Right forelimb (tissue), 1 donor: ENCODE results near the gene RPS6KA3.
"Not testable (repeated sequence)": the region's sequence is repeated elsewhere in the genome, so short reads cannot be mapped to it uniquely, and the experiment has no call there.

ENCODE experiments used
- DNase-seq: peaks from one replicate; pipeline ENCODE4 v3.0.0-alpha.2; 2018

RPS6KA3 gene

GRCh38 chrX:20263474-20263873 lies 3.2 kb downstream of the RPS6KA3 start:
- DNase-seq, result no peak

- no peak for DNase-seq
Observed at GRCh38 chrX:20260885-20261284, 5.8 kb downstream of the RPS6KA3 start.

- DNase-seq, result no peak
Observed at GRCh38 chrX:20254712-20255299, 11.9 kb downstream of the RPS6KA3 start.

DNA sequence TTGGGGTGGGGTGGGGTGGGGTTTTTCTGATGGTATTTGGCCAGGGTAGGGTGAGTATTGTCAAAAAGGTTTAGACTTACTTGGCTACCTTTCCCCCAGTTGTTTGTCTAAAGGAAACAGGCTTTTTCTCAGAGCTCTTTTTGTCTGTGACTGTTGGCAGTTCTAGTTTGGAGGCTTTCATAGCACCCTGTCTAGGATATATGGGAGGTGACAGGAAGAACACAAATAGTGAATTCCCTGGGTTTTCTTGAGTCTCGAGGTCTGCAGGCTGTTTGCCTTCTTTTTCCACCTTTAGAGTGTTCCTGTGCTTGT lies 13.5 kb downstream of the RPS6KA3 start:
- DNase-seq, result no peak

DNA sequence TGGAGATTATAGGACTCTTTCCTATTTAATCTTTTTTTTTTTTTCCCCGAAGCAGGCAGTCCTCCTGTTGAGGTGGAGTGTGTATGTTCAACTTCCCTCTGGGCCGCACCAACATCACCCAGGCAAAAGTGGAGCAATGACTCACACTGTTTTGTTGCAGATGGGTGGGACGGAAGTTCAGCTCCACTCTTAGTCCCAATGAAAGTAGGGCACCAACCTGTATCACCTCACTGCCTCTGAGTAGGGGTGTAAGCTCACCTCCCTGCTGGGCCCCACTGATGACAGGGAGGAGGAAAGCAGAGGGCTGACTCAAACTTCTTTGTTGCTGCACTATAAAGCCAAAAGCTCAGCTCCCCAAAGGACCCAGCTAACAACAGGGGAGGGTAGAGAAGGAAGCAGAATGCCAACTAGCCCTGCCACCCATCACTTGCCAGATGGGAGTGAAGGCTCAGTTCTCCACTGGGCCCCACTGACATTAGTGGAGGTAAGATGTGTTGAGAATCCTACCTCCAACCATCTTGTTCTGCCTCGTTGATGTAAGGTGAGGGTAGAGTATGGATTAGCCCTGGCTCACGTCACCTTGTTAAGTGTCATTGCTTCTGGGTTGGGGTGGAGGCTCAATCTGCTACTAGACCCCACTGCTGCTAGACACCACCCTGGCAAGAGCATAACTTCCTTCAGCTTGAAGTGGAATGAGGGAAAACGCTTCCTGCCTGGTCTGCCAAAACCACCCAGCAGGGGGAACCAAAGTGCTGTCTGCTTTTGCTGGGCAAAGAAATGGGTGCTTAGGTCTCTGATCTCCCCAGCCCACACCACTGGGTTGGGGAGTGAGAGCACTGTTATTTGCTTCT lies 14.1 kb downstream of the RPS6KA3 start:
- DNase-seq, result peak; percentile 39

DNA sequence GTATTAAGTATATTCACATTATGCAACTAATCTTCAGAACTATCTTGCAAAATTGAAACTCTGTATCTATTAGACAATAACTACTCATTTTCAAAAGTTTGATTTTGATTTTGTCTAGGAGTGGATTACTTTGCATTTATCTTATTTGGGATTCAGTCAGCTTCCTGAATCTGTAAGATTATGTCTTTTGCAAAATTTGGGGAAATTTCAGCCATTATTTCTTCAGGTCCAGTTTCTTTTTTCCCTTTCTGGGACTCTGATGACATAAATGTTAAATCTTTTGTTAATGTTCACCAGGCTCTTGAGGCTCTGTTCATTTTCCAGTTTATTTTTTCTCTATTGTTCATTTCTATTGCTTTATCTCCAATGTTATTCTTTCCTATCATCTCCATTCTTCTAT lies 15.0 kb downstream of the RPS6KA3 start:
- DNase-seq, result no peak

DNA sequence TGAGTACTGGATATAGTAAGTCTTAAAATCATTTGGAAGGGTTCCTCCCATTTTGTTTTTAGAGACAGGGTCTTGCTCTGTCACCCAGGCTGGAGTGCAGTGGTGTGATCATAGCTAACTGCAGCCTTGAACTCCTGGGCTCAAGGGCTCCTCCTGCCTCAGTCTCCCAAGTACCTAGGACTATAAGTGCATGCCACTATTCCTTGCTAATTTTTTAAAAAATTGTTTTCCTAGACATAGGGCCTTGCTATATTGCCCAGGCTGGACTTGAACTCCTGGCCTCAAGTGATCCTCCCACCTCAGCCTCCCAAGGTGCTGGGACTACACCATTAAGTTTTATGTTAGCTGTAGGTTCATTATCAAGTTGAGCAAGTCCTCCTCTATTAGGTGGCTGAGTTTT lies 16.6 kb downstream of the RPS6KA3 start:
- not testable (repeated sequence) for DNase-seq

DNA sequence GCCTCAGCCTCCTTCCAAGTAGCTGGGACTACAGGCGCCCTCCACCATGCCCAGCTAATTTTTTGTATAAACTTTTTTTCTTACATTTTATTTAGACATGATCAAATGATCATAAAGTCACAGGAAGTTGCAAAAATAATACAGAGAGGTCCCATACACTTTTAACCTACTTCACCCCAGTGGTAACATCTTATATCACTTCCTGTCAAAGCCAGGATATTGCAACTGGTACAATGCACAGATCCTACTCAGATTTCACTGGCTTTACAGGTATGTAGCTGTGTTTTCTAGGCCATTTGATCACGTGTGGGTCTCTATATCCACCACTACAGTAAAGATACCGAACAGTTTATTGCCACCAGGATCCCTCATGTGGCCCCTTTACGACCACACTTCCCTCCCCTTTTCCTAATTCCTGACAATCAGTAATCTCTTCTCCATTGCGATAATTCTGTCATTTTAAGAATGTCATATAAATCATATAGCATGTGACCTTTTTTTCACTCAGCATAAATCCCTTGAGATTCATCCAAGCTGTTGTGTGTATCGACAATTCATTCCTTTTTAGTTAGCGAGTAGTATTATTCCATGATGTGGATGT lies 18.0 kb downstream of the RPS6KA3 start:
- DNase-seq, result no peak

DNA sequence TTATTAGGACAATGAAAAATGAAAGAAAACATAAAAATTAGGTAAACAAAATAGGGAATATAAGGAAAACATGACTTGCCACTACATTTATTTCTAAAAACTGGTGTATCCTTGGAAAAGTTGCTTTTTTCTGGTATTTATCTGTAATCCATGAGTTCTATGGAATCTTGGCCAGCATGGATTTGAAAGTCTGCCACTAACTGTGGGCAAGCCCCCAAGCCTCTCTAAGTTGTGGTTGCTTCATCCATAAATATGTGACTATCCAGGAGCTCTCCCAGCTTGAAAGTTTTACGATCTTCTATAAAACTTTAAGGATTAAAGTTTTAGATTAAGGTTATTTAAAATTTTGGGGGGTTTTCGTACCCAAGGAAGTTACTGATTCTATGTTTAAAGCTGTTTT lies 21.8 kb downstream of the RPS6KA3 start:
- DNase-seq, result peak; percentile 62

DNA sequence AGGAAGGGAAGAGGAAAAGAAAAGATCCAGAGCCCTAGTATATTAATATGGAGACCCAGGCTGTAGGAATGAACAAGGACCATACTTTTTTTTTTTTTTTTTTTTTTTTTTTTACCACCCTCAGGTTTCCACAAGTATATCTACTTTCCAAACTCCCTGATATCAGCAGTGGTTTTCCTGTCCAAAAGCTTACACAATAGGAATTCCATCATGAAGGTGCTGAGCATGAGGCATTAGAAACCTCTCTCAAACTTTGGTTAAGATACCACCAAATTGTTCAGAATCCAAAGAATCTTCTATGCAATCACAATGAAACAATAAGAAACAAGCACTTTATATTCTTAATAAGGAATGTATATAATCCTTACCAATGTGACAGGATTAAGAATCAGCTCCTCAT lies 26.5 kb downstream of the RPS6KA3 start:
- DNase-seq, result no peak

GRCh38 chrX:20237864-20238263 lies 28.8 kb downstream of the RPS6KA3 start:
- no peak for DNase-seq

- no peak for DNase-seq
Observed at GRCh38 chrX:20235755-20236154, 31.0 kb downstream of the RPS6KA3 start.

DNA sequence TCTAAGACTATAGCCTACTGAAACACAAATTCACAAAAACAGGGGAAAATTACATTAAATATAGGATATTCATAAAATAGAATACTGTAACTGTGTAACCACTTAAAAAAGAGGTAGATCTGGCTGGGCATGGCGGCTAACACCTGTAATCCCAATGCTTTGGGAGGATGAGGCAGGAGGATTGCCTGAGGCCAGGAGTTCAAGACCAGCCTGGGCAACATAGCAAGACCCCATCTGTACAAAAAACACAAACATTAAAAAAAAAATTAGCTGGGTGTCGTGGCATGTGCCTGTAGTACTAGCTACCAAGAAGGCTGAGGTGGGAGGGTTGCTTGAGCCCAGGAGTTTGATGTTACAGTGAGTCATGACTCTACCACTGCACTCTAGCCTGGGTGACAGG lies 33.4 kb downstream of the RPS6KA3 start:
- DNase-seq, result no peak

DNA sequence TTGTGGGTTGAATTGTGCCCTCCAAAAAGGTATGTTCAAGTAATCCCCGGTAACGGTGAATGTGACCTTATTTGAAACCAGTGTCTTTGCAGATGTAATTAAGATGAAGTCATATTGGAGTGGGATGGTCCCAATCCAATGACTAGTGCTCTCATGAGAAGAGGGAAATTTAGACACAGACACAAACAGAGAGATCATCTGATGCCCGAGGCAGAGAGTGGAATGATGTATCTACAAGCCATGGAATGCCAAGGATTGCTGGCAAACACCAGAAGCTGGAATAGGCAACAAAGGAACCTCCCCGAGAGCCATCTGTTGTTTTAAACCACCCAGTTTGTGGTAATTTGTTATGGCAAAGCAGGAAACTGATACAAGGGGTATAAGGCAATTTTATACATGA lies 35.1 kb downstream of the RPS6KA3 start:
- DNase-seq, result no peak

DNA sequence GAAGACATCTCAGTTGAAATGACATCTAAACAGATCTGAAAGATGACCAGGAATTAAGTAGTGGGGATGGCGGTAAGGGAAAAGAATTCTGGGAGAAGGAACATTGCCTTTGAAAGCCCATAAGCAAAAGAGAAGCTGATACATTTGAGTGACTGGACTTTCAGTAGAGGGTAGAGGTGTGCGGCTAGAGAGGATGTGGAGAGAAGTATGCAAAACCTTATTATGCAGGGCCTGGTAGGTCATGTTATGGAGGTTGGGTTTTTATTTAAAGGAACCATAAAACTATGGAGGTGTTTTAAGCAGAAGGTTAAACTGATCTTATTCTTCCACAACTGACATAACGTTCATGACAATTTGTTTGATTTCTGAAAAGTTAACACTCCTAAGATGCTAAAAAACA lies 36.3 kb downstream of the RPS6KA3 start:
- DNase-seq, result no peak

- no peak for DNase-seq
Observed at GRCh38 chrX:20229155-20229554, 37.6 kb downstream of the RPS6KA3 start.

DNA sequence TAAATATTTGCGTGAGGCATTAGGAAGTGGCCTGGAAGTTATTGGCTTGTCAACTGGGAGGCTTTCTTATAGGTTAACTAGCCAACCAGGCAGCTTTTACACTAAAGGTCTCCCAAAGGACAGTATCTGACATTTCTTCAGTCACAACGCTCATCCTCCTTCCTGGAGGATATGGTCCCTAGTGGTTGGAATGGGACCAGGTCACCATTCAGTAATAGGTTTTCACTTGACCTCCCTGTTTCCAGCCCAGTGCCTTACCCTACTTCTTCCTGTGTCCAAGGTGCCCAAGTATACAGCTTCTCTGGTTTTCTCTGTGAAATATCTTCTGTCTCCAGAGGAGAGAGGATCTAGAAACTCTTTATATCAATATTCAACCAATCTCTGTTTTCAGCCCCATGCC lies 38.5 kb downstream of the RPS6KA3 start:
- no peak for DNase-seq

- no peak for DNase-seq
Observed at GRCh38 chrX:20227116-20227515, 39.6 kb downstream of the RPS6KA3 start.

DNA sequence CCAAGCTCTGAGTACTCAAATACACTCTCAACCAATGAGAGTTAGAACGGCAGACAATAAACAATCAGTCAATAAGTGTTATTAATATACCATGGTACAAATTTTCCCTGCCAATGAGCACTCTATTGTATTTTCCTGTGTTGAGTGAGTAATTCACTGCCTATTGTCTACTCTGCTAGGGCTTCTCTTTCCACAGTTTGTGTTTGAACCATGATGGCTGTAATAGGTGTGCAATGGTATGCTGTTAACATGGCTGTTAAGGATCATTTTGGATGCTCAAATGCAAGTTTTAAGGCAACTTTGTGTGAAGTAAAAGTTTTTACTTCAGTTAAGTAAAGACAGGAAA lies 41.2 kb downstream of the RPS6KA3 start:
- no peak for DNase-seq

DNA sequence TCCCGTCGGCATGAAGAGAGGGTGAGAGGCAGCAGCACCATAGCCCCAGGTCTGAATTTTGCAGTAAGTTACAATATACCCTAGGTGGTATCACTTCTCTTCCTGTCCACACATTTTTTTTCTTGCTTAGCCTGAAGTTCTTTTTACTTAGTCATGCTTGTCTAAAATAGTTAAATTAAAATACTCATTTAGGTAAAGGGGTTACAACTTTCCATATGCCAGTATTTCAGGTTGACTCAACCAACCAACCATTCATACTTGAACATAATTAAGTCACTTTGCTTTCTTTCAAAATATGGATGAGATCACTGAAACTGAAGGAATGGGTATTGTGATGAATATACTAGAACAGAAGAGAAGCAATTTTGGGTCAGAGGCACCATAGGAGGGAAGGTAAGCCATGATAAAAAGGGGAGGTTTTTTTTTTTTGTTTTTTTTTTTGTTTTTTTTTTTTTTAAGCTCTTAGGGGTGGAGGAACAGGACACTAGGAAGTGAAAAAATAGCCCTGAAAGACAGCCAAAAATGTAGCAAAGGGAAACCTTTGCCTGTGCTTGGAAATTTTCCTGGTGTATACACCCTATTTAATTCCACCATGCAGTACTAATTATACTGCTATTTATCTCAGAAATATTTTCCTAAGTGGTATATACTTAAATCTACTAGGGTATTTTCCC lies 41.8 kb downstream of the RPS6KA3 start:
- no peak for DNase-seq

DNA sequence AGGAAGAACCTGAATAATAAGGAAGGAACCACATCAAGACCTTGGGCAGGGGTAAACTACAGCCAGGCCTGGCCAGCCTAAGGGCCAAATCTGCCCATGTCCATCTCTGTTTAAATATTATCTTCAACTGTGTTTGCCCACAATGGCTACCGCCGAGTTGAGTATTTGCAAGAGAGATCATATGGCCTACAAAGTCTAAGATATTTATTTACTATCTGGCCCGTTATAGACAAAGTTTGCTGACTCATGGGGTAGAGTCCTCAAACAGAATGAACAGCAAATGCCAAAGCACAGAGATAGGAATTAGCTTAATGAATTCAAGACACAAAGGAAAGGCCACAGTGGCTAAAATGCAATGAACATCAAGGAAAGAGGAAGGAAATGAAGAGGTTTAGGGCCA lies 44.8 kb downstream of the RPS6KA3 start:
- DNase-seq, result no peak

DNA sequence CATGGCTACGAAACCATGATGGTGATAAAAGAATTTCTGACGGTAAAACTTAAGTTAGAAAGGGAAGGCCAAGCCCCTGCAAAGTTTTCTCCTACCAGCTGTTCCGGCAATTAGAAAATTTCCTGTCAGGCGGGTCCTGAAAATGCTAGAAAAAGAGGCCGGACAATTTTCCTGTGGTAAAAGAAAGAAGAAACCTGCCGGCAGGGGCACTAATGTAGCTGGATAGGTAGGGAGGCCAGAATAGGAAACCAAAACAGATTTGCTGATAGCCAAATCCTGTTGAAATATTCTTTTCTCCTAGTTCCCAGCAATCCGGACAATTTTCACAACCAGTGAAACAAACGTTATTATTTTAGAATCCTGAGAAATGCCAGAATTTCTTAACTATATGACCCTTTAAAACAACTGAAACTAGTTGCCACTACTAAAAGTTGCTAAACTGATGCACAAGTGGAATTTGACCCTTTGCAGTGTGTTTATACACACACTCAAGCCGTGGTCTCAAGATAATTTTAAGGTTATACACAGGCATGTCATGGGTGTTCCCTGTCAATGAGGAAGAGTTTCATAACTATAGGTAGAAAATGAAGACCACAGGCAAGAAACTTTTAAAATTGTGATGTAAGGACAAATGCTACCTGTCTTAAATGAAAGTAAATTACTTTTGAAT lies 47.7 kb downstream of the RPS6KA3 start:
- DNase-seq, result peak; percentile 39

GRCh38 chrX:20217906-20218305 lies 48.8 kb downstream of the RPS6KA3 start:
- DNase-seq, result no peak
